Adrenal gland (tissue), 12 donors: ENCODE data around the gene MSRB3. TPM values are rescaled to one million over a fixed set of nuclear protein-coding genes. Genes with fewer than 3 reads are reported as not detected.
"Not testable (repeated sequence)": the region's sequence is repeated elsewhere in the genome, so short reads cannot be mapped to it uniquely, and the experiment has no call there.

Source experiments
- DNase-seq, 7 donors: peaks; one replicate each; pipeline ENCODE4 v3.0.0-alpha.2; 2019 to 2020
- H3K27ac ChIP-seq, 5 donors: fragments of 200-600 bp; sonication (generic) in 4 of 5; 1 replicate in 3 of 5; 2 replicates in 2 of 5; pipeline versions ENCODE4 v1.5.1 to v1.8.0; 2016 to 2020; ENCODE audit warnings: mild to moderate bottlenecking in 1 of 5
- H3K27me3 ChIP-seq: fragments of 200-600 bp; 2 replicates; pipeline ENCODE4 v1.8.0; 2021
- H3K36me3 ChIP-seq, 2 donors: fragments of 200-600 bp; replicated peaks in 1 of 2; 1 replicate in 1 of 2; 2 replicates in 1 of 2; pipeline versions ENCODE4 v1.5.1 to v1.8.0; 2018 to 2022
- H3K4me1 ChIP-seq, 2 donors: fragments of 200-600 bp; replicated peaks in 1 of 2; 1 replicate in 1 of 2; 2 replicates in 1 of 2; pipeline versions ENCODE4 v1.5.1 to v1.8.0; 2018 to 2021
- H3K4me3 ChIP-seq, 4 donors: fragments of 200-600 bp; sonication (generic) in 3 of 4; one replicate each; pipeline ENCODE4 v1.5.1; 2016 to 2018
- H3K9me3 ChIP-seq, 3 donors: fragments of 200-600 bp; sonication (generic) in 1 of 3; replicated peaks in 1 of 3; 1 replicate in 2 of 3; 2 replicates in 1 of 3; pipeline versions ENCODE4 v1.5.1 to v1.8.0; 2016 to 2021
- POLR2A ChIP-seq, 2 donors: fragments of 450-650 bp; IDR thresholded peaks; one replicate each; pipeline ENCODE4 v1.6.1; 2017; ENCODE audit warnings: antibody characterized with exemption in 2 of 2, mild to moderate bottlenecking in 2 of 2, moderate library complexity in 1 of 2
- WGBS, 4 donors: extraction: QIAGEN DNeasy Blood & Tissue Kit in 2 of 4; methylation state at CpG; one replicate each; pipeline versions ENCODE4 v1.1.5 to v1.1.7; 2013 to 2017; 5-methylcytosine and 5-hydroxymethylcytosine counted together
- intact Hi-C, 2 donors: fragments of 100-400 bp; cut with DNase I; formaldehyde crosslinking; loops; one replicate each; pipeline versions ENCODE4 v1.14.1 to v1.15.0; 2022 to 2023
- polyA plus RNA-seq, 3 donors: library from polyadenylated mRNA; stranded (reverse); fragments of 200-250 nt in 2 of 3; fragments of 350-450 nt in 1 of 3; fragmentation: Illumina TruSeq in 1 of 3; extraction: RNeasy Lipid Tissue Mini Kit (QIAGEN cat#74804) in 1 of 3; gene quantifications; one replicate each; pipeline ENCODE4 v1.2.3, GENCODE V29; 2013 to 2014
- total RNA-seq, 9 donors: library from RNA; depleted of rRNA in 4 of 9; stranded (reverse); fragments of >200 nt in 4 of 9; fragments of 120-200 nt in 1 of 9; fragmentation: NEBNext Ultra II Directional in 1 of 9; extraction: Animal tissue kit (Norgen Biotek cat#: 25700) in 1 of 9; gene quantifications; one replicate each; pipeline versions ENCODE4 v1.1.0 to v1.2.4, GENCODE V29; 2013 to 2023
- TF ChIP-seq, protein P1 (sequence below), 6 experiments: fragments of 450-650 bp in 4 of 6; fragments of 200-600 bp in 2 of 6; sonication (generic) in 1 of 6; IDR thresholded peaks; 1 replicate in 5 of 6; 2 replicates in 1 of 6; pipeline versions ENCODE4 v1.5.1 to v1.8.0; 2016 to 2021; ENCODE audit warnings: antibody characterized with exemption in 6 of 6, mild to moderate bottlenecking in 2 of 6, moderate library complexity in 1 of 6
- donor health status: healthy with polysubstance abuse.
- donor health status: Bipolar disorder and iron deficiency.
- donor health status: DM: yes; HTN: yes; CAD: no.
- donor health status: DM: no; HTN: no; CAD: no.
- donor health status: DM: no; HTN: no; CAD: no.
- donor health status: DM: yes; HTN: yes; CAD: no.

The MSRB3 gene
- total and polyA plus RNA-seq, 12 donors: 5.5 to 23.8 (median 9.7) TPM

DNA sequence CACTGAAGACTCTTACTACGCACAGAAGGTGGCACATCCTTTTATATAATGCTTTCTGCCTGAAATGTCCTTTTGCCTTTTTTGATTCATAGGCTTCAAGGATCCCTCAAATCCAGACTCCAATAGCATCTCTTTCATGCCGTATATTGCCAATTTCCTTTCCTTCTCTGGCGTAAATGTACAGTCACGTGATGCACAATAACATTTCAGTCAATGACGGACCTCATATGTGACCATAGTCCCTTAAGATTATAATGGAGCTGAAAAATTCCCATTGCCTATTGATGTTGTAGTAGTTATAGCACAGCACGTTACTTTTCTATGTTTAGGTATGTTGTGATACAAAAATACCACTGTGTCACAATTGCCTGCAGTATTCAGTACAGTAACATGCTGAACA lies 196.3 kb downstream of the MSRB3 start:
- Histone ChIP-seq H3K36me3 (no peaks in the 10 kb centered on the region), H3K4me1 (no peaks in the 10 kb centered on the region), H3K9me3 (no peaks in the 10 kb centered on the region), H3K27ac (no peak overlapping the region), H3K4me3 (no peak overlapping the region), H3K27me3 (no peaks in the 10 kb centered on the region)
- intact Hi-C loops: no loop called here
- 83 to 89% (median 86%) methylated on average over 6 of the region's 6 CpGs for WGBS, 4 donors
- no peak for DNase-seq
- TF ChIP-seq, protein P1, sequence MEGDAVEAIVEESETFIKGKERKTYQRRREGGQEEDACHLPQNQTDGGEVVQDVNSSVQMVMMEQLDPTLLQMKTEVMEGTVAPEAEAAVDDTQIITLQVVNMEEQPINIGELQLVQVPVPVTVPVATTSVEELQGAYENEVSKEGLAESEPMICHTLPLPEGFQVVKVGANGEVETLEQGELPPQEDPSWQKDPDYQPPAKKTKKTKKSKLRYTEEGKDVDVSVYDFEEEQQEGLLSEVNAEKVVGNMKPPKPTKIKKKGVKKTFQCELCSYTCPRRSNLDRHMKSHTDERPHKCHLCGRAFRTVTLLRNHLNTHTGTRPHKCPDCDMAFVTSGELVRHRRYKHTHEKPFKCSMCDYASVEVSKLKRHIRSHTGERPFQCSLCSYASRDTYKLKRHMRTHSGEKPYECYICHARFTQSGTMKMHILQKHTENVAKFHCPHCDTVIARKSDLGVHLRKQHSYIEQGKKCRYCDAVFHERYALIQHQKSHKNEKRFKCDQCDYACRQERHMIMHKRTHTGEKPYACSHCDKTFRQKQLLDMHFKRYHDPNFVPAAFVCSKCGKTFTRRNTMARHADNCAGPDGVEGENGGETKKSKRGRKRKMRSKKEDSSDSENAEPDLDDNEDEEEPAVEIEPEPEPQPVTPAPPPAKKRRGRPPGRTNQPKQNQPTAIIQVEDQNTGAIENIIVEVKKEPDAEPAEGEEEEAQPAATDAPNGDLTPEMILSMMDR (IDR thresholded peaks at IDR 0.05): no peak
- no peak for TF ChIP-seq POLR2A (IDR thresholded peaks at IDR 0.05)

DNA sequence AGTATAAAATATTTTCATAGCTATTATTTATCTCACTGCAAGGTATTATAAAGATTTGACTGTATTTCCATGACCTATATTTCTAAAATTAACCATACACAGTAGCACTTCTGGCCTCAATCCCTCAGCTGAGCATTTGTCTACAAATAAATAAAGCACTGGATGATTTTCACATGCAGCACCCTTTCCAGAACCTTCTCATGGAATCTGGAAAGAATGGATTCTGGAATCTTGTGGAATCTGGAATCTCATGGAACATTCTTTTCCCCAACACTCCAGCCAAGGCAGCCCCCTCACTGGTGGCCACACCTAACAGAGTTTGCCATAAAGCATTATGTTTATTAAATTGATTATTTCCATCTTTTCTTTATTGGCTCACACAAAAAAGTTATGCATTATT lies 199.2 kb downstream of the MSRB3 start:
- Histone ChIP-seq H3K36me3 (no peaks in the 10 kb centered on the region), H3K27ac (no peak overlapping the region), H3K4me1 (no peaks in the 10 kb centered on the region), H3K9me3 (no peaks in the 10 kb centered on the region), H3K4me3 (no peak overlapping the region), H3K27me3 (no peaks in the 10 kb centered on the region)
- no peak for DNase-seq
- intact Hi-C loops: no loop called here
- no peak for TF ChIP-seq POLR2A (IDR thresholded peaks at IDR 0.05)
- TF ChIP-seq, protein P1 (IDR thresholded peaks at IDR 0.05): no peak

DNA sequence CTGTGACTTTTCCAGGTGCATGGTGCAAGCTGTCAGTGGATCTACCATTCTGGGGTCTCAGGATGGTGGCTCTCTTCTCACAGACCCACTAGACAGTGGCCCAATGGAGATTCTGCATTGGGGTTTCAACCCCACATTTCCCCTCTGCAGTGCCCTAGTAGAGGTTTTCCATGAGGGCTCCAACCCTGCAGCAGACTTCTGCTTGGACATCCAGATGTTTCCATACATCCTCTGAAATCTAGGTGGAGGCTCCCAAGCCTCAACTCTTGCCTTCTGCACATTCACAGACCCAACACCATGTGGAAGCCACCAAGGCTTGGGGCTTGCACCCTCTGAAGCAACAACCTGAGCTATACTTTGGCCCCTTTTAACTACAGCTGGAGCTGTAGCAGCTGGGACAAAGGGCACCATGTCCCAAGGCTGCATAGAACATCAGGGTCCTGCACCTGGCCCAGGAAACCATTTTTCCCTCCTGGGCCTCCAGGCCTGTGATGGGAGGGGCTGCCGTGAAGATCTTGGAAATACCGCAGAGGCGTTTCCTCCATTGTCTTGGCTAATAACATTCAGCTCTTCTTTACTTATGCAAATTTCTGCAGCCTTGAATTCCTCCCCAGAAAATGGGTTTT lies 205.5 kb downstream of the MSRB3 start:
- H3K27me3 ChIP-seq, H3K36me3 ChIP-seq, H3K27ac ChIP-seq, DNase-seq, H3K4me1 ChIP-seq, intact Hi-C loops, H3K4me3 ChIP-seq, H3K9me3 ChIP-seq: not testable (repeated sequence)
- WGBS, 4 donors: 88 to 100% (median 94%) methylated on average over 3 of the region's 3 CpGs

DNA sequence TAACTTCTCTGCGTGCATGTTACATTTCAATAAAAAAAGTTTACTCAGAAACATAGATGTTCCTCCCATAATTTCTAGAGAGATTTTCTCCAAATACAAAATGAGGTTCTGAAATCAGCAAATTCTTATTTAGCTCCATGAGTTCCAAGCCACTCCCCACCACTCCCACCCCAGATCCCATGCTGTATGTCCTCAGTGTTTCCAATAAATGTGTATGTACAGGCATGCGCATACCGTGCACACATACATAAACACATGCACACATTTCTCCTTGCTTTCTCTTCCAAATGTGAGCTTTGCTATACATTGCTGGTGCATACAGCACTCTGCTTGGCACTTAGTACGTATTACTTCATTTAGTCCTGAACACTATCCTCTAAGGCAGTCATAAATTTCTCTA lies 209.7 kb downstream of the MSRB3 start:
- Histone ChIP-seq H3K9me3 (peaks cover 0 to 9% (median 0%) of the 10 kb centered on the region in 3 donors), H3K4me3 (no peak overlapping the region), H3K4me1 (no peaks in the 10 kb centered on the region), H3K27ac (no peak overlapping the region), H3K36me3 (no peaks in the 10 kb centered on the region), H3K27me3 (no peaks in the 10 kb centered on the region)
- WGBS, 4 donors: 85 to 88% (median 87%) methylated on average over 4 of the region's 4 CpGs
- DNase-seq: no peak
- intact Hi-C loops: no loop called here
- TF ChIP-seq, protein P1 (IDR thresholded peaks at IDR 0.05): no peak
- TF ChIP-seq POLR2A (IDR thresholded peaks at IDR 0.05): no peak

DNA sequence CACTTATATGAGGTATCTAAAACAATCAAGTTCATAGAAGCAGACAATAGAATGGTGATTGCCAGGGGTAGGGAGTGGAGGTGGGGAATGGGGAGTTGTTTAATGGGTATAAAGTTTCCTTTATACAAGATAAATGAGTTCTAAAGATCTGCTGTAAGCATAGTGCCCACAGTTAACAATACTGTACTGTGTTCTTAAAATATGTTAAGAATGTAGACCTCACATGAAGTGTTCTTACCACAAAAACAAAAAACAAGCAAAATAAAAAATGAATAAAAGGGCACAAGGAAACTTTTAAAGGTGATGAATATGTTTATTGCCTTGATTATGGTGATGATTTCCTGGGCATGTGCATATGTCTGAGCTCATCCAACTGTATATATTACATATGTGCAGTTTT lies 211.8 kb downstream of the MSRB3 start:
- no peak for DNase-seq
- Histone ChIP-seq H3K36me3 (no peaks in the 10 kb centered on the region), H3K27me3 (no peaks in the 10 kb centered on the region), H3K4me3 (no peak overlapping the region), H3K9me3 (no peaks in the 10 kb centered on the region), H3K4me1 (no peaks in the 10 kb centered on the region), H3K27ac (no peak overlapping the region)
- TF ChIP-seq, protein P1 (IDR thresholded peaks at IDR 0.05): no peak
- no peak for TF ChIP-seq POLR2A (IDR thresholded peaks at IDR 0.05)
- intact Hi-C loops: no loop called here
